Osteoblast (primary cell): ENCODE data around the gene MLANA. TPM values are rescaled to one million over a fixed set of nuclear protein-coding genes. Genes with fewer than 3 reads are reported as not detected.

Source experiments
- DNase-seq: peaks from one replicate; pipeline ENCODE4 v3.0.0; 2011; ENCODE audit warnings: low spot score, mixed read lengths; ENCODE audit not compliant: insufficient read length; ENCODE audit errors: missing footprints
- H2AFZ ChIP-seq: 2 replicates; pipeline ENCODE4 v1.6.0; 2011; ENCODE audit warnings: mild to moderate bottlenecking, low read length
- H3K27ac ChIP-seq: 2 replicates; pipeline ENCODE4 v1.5.1; 2011; ENCODE audit warnings: mild to moderate bottlenecking, low read depth, low read length, moderate library complexity
- H3K27me3 ChIP-seq: 2 replicates; pipeline ENCODE4 v1.6.0; 2012; ENCODE audit warnings: mild to moderate bottlenecking, control low read depth, inconsistent platforms, low read length, moderate library complexity; ENCODE audit not compliant: insufficient read depth
- H3K36me3 ChIP-seq: 2 replicates; pipeline ENCODE4 v1.5.1; 2011; ENCODE audit warnings: mild to moderate bottlenecking, low read length, control low read depth, moderate library complexity; ENCODE audit not compliant: insufficient read depth
- H3K4me1 ChIP-seq: 2 replicates; pipeline ENCODE4 v1.5.1; 2011; ENCODE audit warnings: mild to moderate bottlenecking, low read length, control low read depth, moderate library complexity; ENCODE audit not compliant: insufficient read depth
- H3K4me2 ChIP-seq: 2 replicates; pipeline ENCODE4 v1.6.0; 2011; ENCODE audit warnings: mild to moderate bottlenecking, low read length; ENCODE audit not compliant: insufficient read depth
- H3K4me3 ChIP-seq: fragments of 200-600 bp; sonication (generic); 3 replicates; pipeline ENCODE4 v1.5.1; 2012; ENCODE audit warnings: mild to moderate bottlenecking, low read length, inconsistent platforms; ENCODE audit not compliant: insufficient read depth
- H3K79me2 ChIP-seq: 2 replicates; pipeline ENCODE4 v1.6.0; 2012; ENCODE audit warnings: mild to moderate bottlenecking, low read length, control low read depth, inconsistent platforms; ENCODE audit not compliant: insufficient read depth
- H3K9me3 ChIP-seq: 2 replicates; pipeline ENCODE4 v1.5.1; 2011; ENCODE audit warnings: low read depth, low read length, control low read depth
- H4K20me1 ChIP-seq: 2 replicates; pipeline ENCODE4 v1.6.0; 2012; ENCODE audit warnings: mild to moderate bottlenecking, low read length, control low read depth; ENCODE audit not compliant: insufficient read depth
- total RNA-seq: library from RNA; depleted of rRNA; stranded (reverse); fragments of >200 nt; gene quantifications from 2 replicates; pipeline ENCODE4 v1.2.3, GENCODE V29; 2012
- TF ChIP-seq, protein P1 (sequence below): IDR thresholded peaks from 2 replicates; pipeline ENCODE4 v1.5.1; 2011; ENCODE audit warnings: mild to moderate bottlenecking, low read depth, low read length, moderate library complexity; ENCODE audit errors: extremely low read depth

Gene MLANA
- total RNA-seq, 1 donor, result not detected

DNA sequence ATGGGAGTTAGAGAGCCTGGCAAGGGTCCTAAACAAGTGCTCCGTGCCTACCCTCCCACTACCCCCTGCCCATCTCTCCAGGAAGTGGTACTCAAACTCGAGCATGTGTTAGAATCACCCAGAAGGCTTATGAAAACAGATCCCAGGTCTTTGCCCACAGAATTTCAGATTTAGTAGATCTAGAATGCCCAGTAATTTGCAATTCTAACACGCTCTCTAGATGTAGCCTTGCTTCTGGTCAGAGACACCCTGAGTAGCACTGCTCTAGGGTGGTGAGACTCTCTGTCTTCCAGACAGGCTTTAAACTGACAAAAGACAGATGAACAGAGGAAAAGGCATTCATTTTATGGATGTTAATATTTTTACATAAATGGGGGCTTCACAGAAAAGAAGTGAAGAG lies 37.1 kb upstream of the MLANA start:
- TF ChIP-seq, protein P1, sequence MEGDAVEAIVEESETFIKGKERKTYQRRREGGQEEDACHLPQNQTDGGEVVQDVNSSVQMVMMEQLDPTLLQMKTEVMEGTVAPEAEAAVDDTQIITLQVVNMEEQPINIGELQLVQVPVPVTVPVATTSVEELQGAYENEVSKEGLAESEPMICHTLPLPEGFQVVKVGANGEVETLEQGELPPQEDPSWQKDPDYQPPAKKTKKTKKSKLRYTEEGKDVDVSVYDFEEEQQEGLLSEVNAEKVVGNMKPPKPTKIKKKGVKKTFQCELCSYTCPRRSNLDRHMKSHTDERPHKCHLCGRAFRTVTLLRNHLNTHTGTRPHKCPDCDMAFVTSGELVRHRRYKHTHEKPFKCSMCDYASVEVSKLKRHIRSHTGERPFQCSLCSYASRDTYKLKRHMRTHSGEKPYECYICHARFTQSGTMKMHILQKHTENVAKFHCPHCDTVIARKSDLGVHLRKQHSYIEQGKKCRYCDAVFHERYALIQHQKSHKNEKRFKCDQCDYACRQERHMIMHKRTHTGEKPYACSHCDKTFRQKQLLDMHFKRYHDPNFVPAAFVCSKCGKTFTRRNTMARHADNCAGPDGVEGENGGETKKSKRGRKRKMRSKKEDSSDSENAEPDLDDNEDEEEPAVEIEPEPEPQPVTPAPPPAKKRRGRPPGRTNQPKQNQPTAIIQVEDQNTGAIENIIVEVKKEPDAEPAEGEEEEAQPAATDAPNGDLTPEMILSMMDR, result no peak
- Histone ChIP-seq H2AFZ (no peak overlapping the region), H3K4me2 (no peak overlapping the region), H3K27ac (no peak overlapping the region), H3K9me3 (no peaks in the 10 kb centered on the region), H3K4me3 (no peak overlapping the region), H3K36me3 (no peaks in the 10 kb centered on the region), H3K79me2 (no peaks in the 10 kb centered on the region), H4K20me1 (no peaks in the 10 kb centered on the region), H3K4me1 (no peaks in the 10 kb centered on the region), H3K27me3 (peaks cover 35% of the 10 kb centered on the region)
- no peak for DNase-seq

DNA sequence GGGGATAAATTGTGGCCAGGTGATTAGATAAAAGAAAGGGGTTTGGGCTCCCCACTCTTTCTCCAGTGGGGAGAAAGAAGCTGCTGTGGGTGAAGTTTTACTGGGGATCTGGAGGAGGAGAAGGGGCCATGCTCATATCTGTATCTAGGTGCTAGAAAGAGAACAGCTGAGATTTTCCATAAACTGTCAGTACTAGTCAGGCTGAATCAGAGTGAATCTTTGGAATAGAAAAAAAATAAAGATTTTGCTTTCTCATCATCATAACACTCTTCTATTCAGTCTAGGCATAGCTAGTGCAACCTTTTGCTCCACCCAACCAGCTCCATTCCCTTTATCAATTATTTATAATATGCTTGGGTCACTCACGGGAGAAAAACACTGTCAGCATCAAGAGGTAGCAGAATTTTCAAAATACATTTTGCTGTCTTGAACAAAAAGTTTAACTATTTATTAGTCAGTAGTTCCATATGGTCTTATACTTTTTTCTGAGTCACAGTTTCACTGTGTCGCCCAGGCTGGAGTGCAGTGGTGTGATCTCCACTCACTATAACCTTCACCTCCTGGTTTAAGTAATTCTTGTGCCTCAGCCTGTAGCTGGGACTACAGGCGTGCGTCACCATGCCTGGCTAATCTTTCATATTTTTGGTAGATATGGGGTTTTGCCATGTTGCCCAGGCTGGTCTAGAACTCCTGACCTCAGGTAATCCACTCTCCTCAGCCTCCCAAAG lies 36.5 kb upstream of the MLANA start:
- peaks cover 35% of the 10 kb centered on the region for H3K27me3 ChIP-seq
- no peak overlapping the region for H3K4me3 ChIP-seq
- no peaks in the 10 kb centered on the region for H3K36me3 ChIP-seq
- TF ChIP-seq, protein P1, result no peak
- no peak overlapping the region for H2AFZ ChIP-seq
- no peak overlapping the region for H3K4me2 ChIP-seq
- H4K20me1 ChIP-seq, result no peaks in the 10 kb centered on the region
- no peaks in the 10 kb centered on the region for H3K9me3 ChIP-seq
- H3K79me2 ChIP-seq, result no peaks in the 10 kb centered on the region
- no peak overlapping the region for H3K27ac ChIP-seq
- DNase-seq, result no peak
- H3K4me1 ChIP-seq, result no peaks in the 10 kb centered on the region

DNA sequence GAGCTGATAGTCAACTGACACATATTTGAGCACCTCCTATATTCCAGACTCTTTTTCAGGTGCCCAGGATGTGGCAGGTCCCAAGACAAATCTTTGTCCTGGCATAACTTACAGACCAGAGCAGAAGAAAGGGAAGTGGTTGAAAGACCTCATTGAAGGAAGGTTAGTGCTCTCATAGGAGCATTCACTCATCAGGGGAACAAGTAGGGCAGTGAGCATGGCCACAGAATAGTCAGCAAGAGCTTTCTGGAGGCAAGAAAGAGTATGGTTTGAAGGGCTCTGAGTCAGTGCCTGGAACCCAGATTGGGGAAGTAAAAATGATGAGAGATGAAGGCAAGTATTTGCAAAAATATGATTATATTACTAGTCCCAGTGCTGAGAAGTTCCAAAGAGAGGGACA lies 32.8 kb upstream of the MLANA start:
- no peak for DNase-seq
- Histone ChIP-seq H3K27ac (no peak overlapping the region), H3K36me3 (no peaks in the 10 kb centered on the region), H3K4me1 (no peaks in the 10 kb centered on the region), H3K9me3 (no peaks in the 10 kb centered on the region), H3K27me3 (peaks cover 24% of the 10 kb centered on the region), H3K4me3 (no peak overlapping the region), H4K20me1 (no peaks in the 10 kb centered on the region), H2AFZ (no peak overlapping the region), H3K79me2 (no peaks in the 10 kb centered on the region), H3K4me2 (no peak overlapping the region)
- TF ChIP-seq, protein P1, result no peak

DNA sequence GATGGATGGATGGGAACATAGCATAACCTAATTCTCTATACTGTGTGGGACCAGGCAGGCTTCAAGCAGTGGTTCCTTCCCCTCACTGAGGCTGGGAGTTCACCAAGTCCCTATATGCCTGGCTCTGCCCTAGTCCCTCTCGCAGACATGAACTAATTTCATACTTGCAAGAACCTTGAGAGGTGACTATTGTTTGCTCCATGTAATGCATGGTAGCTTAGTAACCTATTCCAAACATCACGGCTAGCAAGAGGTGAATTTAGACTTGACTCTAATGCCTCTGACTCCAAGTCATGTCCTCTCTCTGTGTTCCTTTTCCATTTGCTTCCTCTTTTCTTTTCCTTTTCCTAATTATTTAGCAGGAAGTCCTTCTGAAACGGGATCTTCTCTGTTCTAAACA lies 31.9 kb upstream of the MLANA start:
- no peak overlapping the region for H3K4me3 ChIP-seq
- DNase-seq, result no peak
- TF ChIP-seq, protein P1, result no peak
- H3K4me2 ChIP-seq, result no peak overlapping the region
- H3K27ac ChIP-seq, result no peak overlapping the region
- no peaks in the 10 kb centered on the region for H3K4me1 ChIP-seq
- H3K36me3 ChIP-seq, result no peaks in the 10 kb centered on the region
- H3K9me3 ChIP-seq, result no peaks in the 10 kb centered on the region
- H3K79me2 ChIP-seq, result no peaks in the 10 kb centered on the region
- no peak overlapping the region for H2AFZ ChIP-seq
- H4K20me1 ChIP-seq, result no peaks in the 10 kb centered on the region
- peaks cover 15% of the 10 kb centered on the region for H3K27me3 ChIP-seq
